ENCODE measurements around the gene ADGRV1.

GRCh38 chr5:91079037-91079436 is 520.4 kb downstream of the ADGRV1 start:
- TF ChIP-seq, protein P1, sequence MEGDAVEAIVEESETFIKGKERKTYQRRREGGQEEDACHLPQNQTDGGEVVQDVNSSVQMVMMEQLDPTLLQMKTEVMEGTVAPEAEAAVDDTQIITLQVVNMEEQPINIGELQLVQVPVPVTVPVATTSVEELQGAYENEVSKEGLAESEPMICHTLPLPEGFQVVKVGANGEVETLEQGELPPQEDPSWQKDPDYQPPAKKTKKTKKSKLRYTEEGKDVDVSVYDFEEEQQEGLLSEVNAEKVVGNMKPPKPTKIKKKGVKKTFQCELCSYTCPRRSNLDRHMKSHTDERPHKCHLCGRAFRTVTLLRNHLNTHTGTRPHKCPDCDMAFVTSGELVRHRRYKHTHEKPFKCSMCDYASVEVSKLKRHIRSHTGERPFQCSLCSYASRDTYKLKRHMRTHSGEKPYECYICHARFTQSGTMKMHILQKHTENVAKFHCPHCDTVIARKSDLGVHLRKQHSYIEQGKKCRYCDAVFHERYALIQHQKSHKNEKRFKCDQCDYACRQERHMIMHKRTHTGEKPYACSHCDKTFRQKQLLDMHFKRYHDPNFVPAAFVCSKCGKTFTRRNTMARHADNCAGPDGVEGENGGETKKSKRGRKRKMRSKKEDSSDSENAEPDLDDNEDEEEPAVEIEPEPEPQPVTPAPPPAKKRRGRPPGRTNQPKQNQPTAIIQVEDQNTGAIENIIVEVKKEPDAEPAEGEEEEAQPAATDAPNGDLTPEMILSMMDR (IDR thresholded peaks at IDR 0.05), result no peak
- TF ChIP-seq POLR2A (IDR thresholded peaks at IDR 0.05), result no peak

All from Peyer's patch (tissue), 4 donors.